Neural crest cell (in vitro differentiated cells): ENCODE results near the gene HECA. TPM values are rescaled to one million over a fixed set of nuclear protein-coding genes. Genes with fewer than 3 reads are reported as not detected.

ENCODE experiments used
- DNase-seq: peaks from one replicate; pipeline ENCODE4 v3.0.0; 2021; ENCODE audit warnings: low read depth, mixed read lengths, low spot score
- H3K27ac Mint-ChIP-seq: one replicate; pipeline ENCODE4 v1.8.0; 2021; ENCODE audit warnings: mild to moderate bottlenecking, mixed read lengths; ENCODE audit not compliant: unreplicated experiment
- H3K27me3 Mint-ChIP-seq: 2 replicates; pipeline ENCODE4 v1.8.0; 2021; ENCODE audit warnings: low read depth, mild to moderate bottlenecking, mixed read lengths
- H3K36me3 Mint-ChIP-seq: 2 replicates; pipeline ENCODE4 v1.8.0; 2021; ENCODE audit warnings: low read depth, mild to moderate bottlenecking, mixed read lengths
- H3K4me1 Mint-ChIP-seq: 2 replicates; pipeline ENCODE4 v1.8.0; 2021; ENCODE audit warnings: mixed read lengths
- H3K4me3 Mint-ChIP-seq: one replicate; pipeline ENCODE4 v1.8.0; 2021; ENCODE audit warnings: mild to moderate bottlenecking, mixed read lengths
- H3K9me3 Mint-ChIP-seq: 2 replicates; pipeline ENCODE4 v1.8.0; 2021; ENCODE audit warnings: mixed read lengths
- CTCF ChIP-seq: fragments of 200-600 bp; sonication (generic); conservative IDR thresholded peaks from 2 replicates; pipeline ENCODE4 v1.5.0; 2021; ENCODE audit warnings: antibody characterized with exemption, mild to moderate bottlenecking
- total RNA-seq: library from RNA; stranded (reverse); gene quantifications from 2 replicates; pipeline ENCODE4 v1.2.1, GENCODE V29; 2021

The HECA gene
- total RNA-seq, 1 donor from 2014 or later, result 8.6 TPM

GRCh38 chr6:139172567-139172966, 37.7 kb downstream of the HECA start:
- no peak for DNase-seq
- no peaks in the 10 kb centered on the region for H3K27me3 Mint-ChIP-seq
- peaks cover 9% of the 10 kb centered on the region for H3K36me3 Mint-ChIP-seq
- no peak for TF ChIP-seq CTCF
- no peaks in the 10 kb centered on the region for H3K9me3 Mint-ChIP-seq
- no peak overlapping the region for H3K27ac Mint-ChIP-seq
- H3K4me1 Mint-ChIP-seq, result no peaks in the 10 kb centered on the region
- no peak overlapping the region for H3K4me3 Mint-ChIP-seq

GRCh38 chr6:139173172-139173571, 38.3 kb downstream of the HECA start:
- TF ChIP-seq CTCF, result no peak
- no peaks in the 10 kb centered on the region for H3K4me1 Mint-ChIP-seq
- no peaks in the 10 kb centered on the region for H3K27me3 Mint-ChIP-seq
- H3K27ac Mint-ChIP-seq, result no peak overlapping the region
- no peak overlapping the region for H3K4me3 Mint-ChIP-seq
- DNase-seq, result no peak
- peaks cover 7% of the 10 kb centered on the region for H3K36me3 Mint-ChIP-seq
- no peaks in the 10 kb centered on the region for H3K9me3 Mint-ChIP-seq

- Mint-ChIP-seq H3K4me1 (no peaks in the 10 kb centered on the region), H3K9me3 (no peaks in the 10 kb centered on the region)
These were observed 38.9 kb downstream of the HECA start for GRCh38 chr6:139173822-139174221.

GRCh38 chr6:139174961-139175360, 40.1 kb downstream of the HECA start:
- no peak overlapping the region for H3K27ac Mint-ChIP-seq
- TF ChIP-seq CTCF, result no peak

More at GRCh38 chr6:139173822-139174221, 38.9 kb downstream of the HECA start:
- no peak overlapping the region for H3K27ac Mint-ChIP-seq
- DNase-seq, result no peak
- no peak overlapping the region for H3K4me3 Mint-ChIP-seq
- no peak for TF ChIP-seq CTCF
- no peaks in the 10 kb centered on the region for H3K27me3 Mint-ChIP-seq
- H3K36me3 Mint-ChIP-seq, result peaks cover 9% of the 10 kb centered on the region

GRCh38 chr6:139175389-139175948, 40.6 kb downstream of the HECA start:
- H3K4me3 Mint-ChIP-seq, result no peak overlapping the region
- peak overlapping the region; percentile 68 for H3K27ac Mint-ChIP-seq
- no peak for DNase-seq
- H3K36me3 Mint-ChIP-seq, result peaks cover 9% of the 10 kb centered on the region
- no peaks in the 10 kb centered on the region for H3K9me3 Mint-ChIP-seq
- TF ChIP-seq CTCF, result no peak
- H3K4me1 Mint-ChIP-seq, result no peaks in the 10 kb centered on the region
- no peaks in the 10 kb centered on the region for H3K27me3 Mint-ChIP-seq

More at GRCh38 chr6:139174961-139175360, 40.1 kb downstream of the HECA start:
- Mint-ChIP-seq H3K9me3 (no peaks in the 10 kb centered on the region), H3K36me3 (peaks cover 9% of the 10 kb centered on the region), H3K4me1 (no peaks in the 10 kb centered on the region), H3K27me3 (no peaks in the 10 kb centered on the region), H3K4me3 (no peak overlapping the region)
- no peak for DNase-seq
